Lung microvascular endothelial cell (primary cell): Measurements from ENCODE around the gene UNKL. TPM values are rescaled to one million over a fixed set of nuclear protein-coding genes. Genes with fewer than 3 reads are reported as not detected.

Source experiments
- DNase-seq, 2 donors: peaks; one replicate each; pipeline versions ENCODE4 v3.0.0 to v3.0.0-alpha.2; 2010; ENCODE audit warnings: low read depth in 2 of 2
- total RNA-seq: library from RNA; depleted of rRNA; stranded (reverse); fragments of >200 nt; gene quantifications from 2 replicates; pipeline ENCODE4 v1.2.1, GENCODE V29; 2014

UNKL gene
- total RNA-seq, 1 donor from 2014 or later = 5.6 TPM

GRCh38 chr16:1356061-1356900, 58.2 kb downstream of the UNKL start:
- DNase-seq = no peak

- DNase-seq = no peak
Measured at GRCh38 chr16:1355591-1355990, 58.9 kb downstream of the UNKL start.

- DNase-seq = no peak
Measured at GRCh38 chr16:1354815-1355540, 59.5 kb downstream of the UNKL start.

GRCh38 chr16:1351582-1352362, 62.7 kb downstream of the UNKL start, which contains the start of the genes GNPTG and TSR3:
GNPTG (plus strand) TSS chr16:1351931; CDS start chr16:1351966, 35 bp downstream.
TSR3 (minus strand) TSS chr16:1351878; CDS start chr16:1351804, 74 bp downstream.
- DNase-seq = peak; percentile 92 to 94

GRCh38 chr16:1351215-1351581, 63.3 kb downstream of the UNKL start:
- DNase-seq = peak in 1 of 2 donors; percentile 13

GRCh38 chr16:1350691-1351090, 63.8 kb downstream of the UNKL start:
- no peak for DNase-seq

GRCh38 chr16:1349951-1350350, 64.6 kb downstream of the UNKL start:
- DNase-seq = no peak

GRCh38 chr16:1349351-1349750, 65.2 kb downstream of the UNKL start:
- no peak for DNase-seq

- no peak for DNase-seq
Measured at GRCh38 chr16:1348926-1349325, 65.6 kb downstream of the UNKL start.

- no peak for DNase-seq
Measured at GRCh38 chr16:1348441-1348840, 66.1 kb downstream of the UNKL start.

- no peak for DNase-seq
Measured at GRCh38 chr16:1347962-1348361, 66.5 kb downstream of the UNKL start.

- no peak for DNase-seq
Measured at GRCh38 chr16:1347286-1347855, 67.1 kb downstream of the UNKL start.

GRCh38 chr16:1346422-1347285, 67.8 kb downstream of the UNKL start:
- DNase-seq = no peak

GRCh38 chr16:1345651-1346421, 68.7 kb downstream of the UNKL start:
- no peak for DNase-seq

GRCh38 chr16:1345087-1345486, 69.4 kb downstream of the UNKL start:
- DNase-seq = no peak

GRCh38 chr16:1344499-1344898, 70.0 kb downstream of the UNKL start:
- no peak for DNase-seq

GRCh38 chr16:1343428-1344242, 70.9 kb downstream of the UNKL start:
- no peak for DNase-seq

GRCh38 chr16:1342526-1343427, 71.7 kb downstream of the UNKL start:
- DNase-seq = peak; percentile 89 to 96
